ENCODE data around the gene DDX31.

DDX31 gene

GRCh38 chr9:132543960-132544359, 125.8 kb downstream of the DDX31 start:
- no peak for DNase-seq

DNA sequence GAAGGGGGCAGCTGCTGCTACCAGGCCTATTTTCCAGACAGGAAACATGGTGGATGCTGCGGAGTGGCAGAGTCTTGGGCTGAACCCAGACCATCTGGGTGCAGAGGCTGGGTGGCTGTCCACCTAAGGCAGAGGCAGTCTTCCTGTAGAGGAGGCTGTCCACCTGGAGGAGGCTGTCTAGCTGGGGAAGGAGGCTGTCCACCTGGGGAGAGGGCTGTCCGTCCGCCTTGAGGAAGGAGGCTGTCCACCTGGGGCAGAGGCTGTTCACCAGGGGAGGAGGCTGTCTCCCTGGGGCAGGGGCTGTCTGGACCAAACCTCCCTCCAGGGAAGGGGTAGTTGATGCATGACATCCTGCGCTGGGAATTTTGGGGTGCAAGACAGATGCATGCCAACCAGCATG, 126.5 kb downstream of the DDX31 start:
- DNase-seq, result no peak

Data from CD4-positive, alpha-beta T cell treated with Interleukin-10 for 1 hour (primary cell).